HG02642 (cell line): ENCODE results near the gene TTC28.

Experiments used
- ATAC-seq: cut with Tn5 transposase; IDR thresholded peaks from one replicate; pipeline ENCODE4 v1.9.1; 2021; ENCODE audit warnings: mild to moderate bottlenecking; ENCODE audit not compliant: unreplicated experiment, poor library complexity

TTC28 gene

GRCh38 chr22:28332410-28332809 is 347.2 kb downstream of the TTC28 start:
- ATAC-seq: no peak

- ATAC-seq: no peak
These were observed 347.9 kb downstream of the TTC28 start for GRCh38 chr22:28331695-28332094.

- no peak for ATAC-seq
These were observed 350.2 kb downstream of the TTC28 start for GRCh38 chr22:28329186-28330073.

- ATAC-seq: no peak
These were observed 350.9 kb downstream of the TTC28 start for GRCh38 chr22:28328756-28329155.

GRCh38 chr22:28316014-28316413 is 363.6 kb downstream of the TTC28 start:
- ATAC-seq: no peak

- no peak for ATAC-seq
These were observed 364.7 kb downstream of the TTC28 start for GRCh38 chr22:28314959-28315358.

- no peak for ATAC-seq
These were observed 369.3 kb downstream of the TTC28 start for GRCh38 chr22:28310299-28310698.

GRCh38 chr22:28299753-28300152 is 379.9 kb downstream of the TTC28 start:
- no peak for ATAC-seq

GRCh38 chr22:28299309-28299708 is 380.3 kb downstream of the TTC28 start:
- no peak for ATAC-seq

GRCh38 chr22:28297504-28297903 is 382.1 kb downstream of the TTC28 start:
- ATAC-seq: peak; percentile 62

GRCh38 chr22:28296452-28296851 is 383.2 kb downstream of the TTC28 start:
- no peak for ATAC-seq

GRCh38 chr22:28283068-28283654 is 396.5 kb downstream of the TTC28 start:
- ATAC-seq: no peak

- no peak for ATAC-seq
These were observed 397.1 kb downstream of the TTC28 start for GRCh38 chr22:28282405-28283067.

GRCh38 chr22:28279888-28280287 is 399.8 kb downstream of the TTC28 start:
- ATAC-seq: no peak

GRCh38 chr22:28269277-28269676 is 410.4 kb downstream of the TTC28 start:
- ATAC-seq: no peak

GRCh38 chr22:28268850-28269249 is 410.8 kb downstream of the TTC28 start:
- no peak for ATAC-seq

- ATAC-seq: no peak
These were observed 411.5 kb downstream of the TTC28 start for GRCh38 chr22:28268171-28268570.

- ATAC-seq: no peak
These were observed 419.0 kb downstream of the TTC28 start for GRCh38 chr22:28260619-28261018.

- no peak for ATAC-seq
These were observed 419.8 kb downstream of the TTC28 start for GRCh38 chr22:28259774-28260312.

GRCh38 chr22:28254396-28254795 is 425.2 kb downstream of the TTC28 start:
- ATAC-seq: no peak

- no peak for ATAC-seq
These were observed 427.1 kb downstream of the TTC28 start for GRCh38 chr22:28252539-28252938.
